H1 (cell line): ENCODE results near the gene THG1L.
"Not testable (repeated sequence)": the region's sequence is repeated elsewhere in the genome, so short reads cannot be mapped to it uniquely, and the experiment has no call there.

Experiments used
- BCL11A ChIP-seq, 2 experiments: IDR thresholded peaks; one replicate each; pipeline ENCODE4 v1.6.1; 2011; ENCODE audit warnings: low read depth in 2 of 2, low read length in 2 of 2, mild to moderate bottlenecking in 2 of 2
- CEBPB ChIP-seq: IDR thresholded peaks from 2 replicates; pipeline ENCODE4 v1.6.1; 2012; ENCODE audit warnings: low read depth, low read length
- CTCF ChIP-seq, 3 experiments: IDR thresholded peaks; 1 replicate in 2 of 3; 2 replicates in 1 of 3; pipeline versions ENCODE4 v1.5.1 to v1.6.1; 2011; ENCODE audit warnings: low read length in 3 of 3, mild to moderate bottlenecking in 3 of 3, inconsistent platforms in 2 of 3, low read depth in 1 of 3, moderate library complexity in 1 of 3; ENCODE audit not compliant: insufficient read depth in 1 of 3; ENCODE audit errors: control extremely low read depth in 1 of 3

- not testable (repeated sequence) for TF ChIP-seq BCL11A (IDR thresholded peaks at IDR 0.05; ENCODE audit: low read depth in 2 of 2, low read length in 2 of 2); CTCF (IDR thresholded peaks at IDR 0.05; ENCODE audit: control extremely low read depth in 1 of 3, insufficient read depth in 1 of 3, low read depth in 1 of 3, low read length in 3 of 3); CEBPB
These were observed 3.4 kb upstream of the THG1L start for GRCh38 chr5:157727858-157728257.
